Breast epithelium (tissue), 4 donors: Measurements from ENCODE around the gene FNDC3B. TPM values are rescaled to one million over a fixed set of nuclear protein-coding genes. Genes with fewer than 3 reads are reported as not detected.

Experiments
- DNase-seq, 2 donors: peaks; one replicate each; pipeline ENCODE4 v3.0.0-alpha.2; 2019; ENCODE audit warnings: low spot score in 2 of 2
- H3K27ac ChIP-seq, 2 donors: fragments of 200-600 bp; sonication (generic) in 1 of 2; one replicate each; pipeline ENCODE4 v1.5.1; 2016 to 2019; ENCODE audit warnings: mild to moderate bottlenecking in 1 of 2
- H3K27me3 ChIP-seq, 2 donors: fragments of 200-600 bp; sonication (generic) in 1 of 2; one replicate each; pipeline versions ENCODE4 v1.5.1 to v1.6.0; 2017 to 2019; ENCODE audit warnings: control low read depth in 1 of 2, mild to moderate bottlenecking in 1 of 2
- H3K36me3 ChIP-seq: fragments of 200-600 bp; one replicate; pipeline ENCODE4 v1.5.1; 2019
- H3K4me1 ChIP-seq, 2 donors: fragments of 200-600 bp; sonication (generic); one replicate each; pipeline ENCODE4 v1.5.1; 2016 to 2019; ENCODE audit warnings: control low read depth in 1 of 2
- H3K4me3 ChIP-seq, 3 donors: fragments of 200-600 bp; sonication (generic); 1 replicate in 2 of 3; 2 replicates in 1 of 3; pipeline ENCODE4 v1.5.1; 2016 to 2019; ENCODE audit warnings: mild to moderate bottlenecking in 3 of 3, moderate library complexity in 2 of 3
- H3K9me3 ChIP-seq, 2 donors: fragments of 200-600 bp; sonication (generic) in 1 of 2; one replicate each; pipeline ENCODE4 v1.5.1; 2016 to 2019; ENCODE audit warnings: control low read depth in 1 of 2
- POLR2A ChIP-seq: fragments of 450-650 bp; IDR thresholded peaks from one replicate; pipeline ENCODE4 v1.6.1; 2016; ENCODE audit warnings: antibody characterized with exemption, mild to moderate bottlenecking, moderate library complexity
- POLR2AphosphoS5 ChIP-seq, 3 donors: sonication (generic); formaldehyde crosslinking; IDR thresholded peaks; one replicate each; pipeline ENCODE4 v1.6.1; 2017; ENCODE audit warnings: antibody characterized with exemption in 3 of 3
- intact Hi-C: fragments of 100-400 bp; cut with DNase I; formaldehyde crosslinking; loops from one replicate; pipeline ENCODE4 v1.15.1; 2023; ENCODE audit warnings: low total_unique reads
- total RNA-seq, 3 donors: library from RNA; depleted of rRNA; stranded (reverse); fragments of >200 nt; gene quantifications; one replicate each; pipeline ENCODE4 v1.1.0, GENCODE V29; 2016
- TF ChIP-seq, protein P1 (sequence below), 3 donors: fragments of 450-650 bp; IDR thresholded peaks; one replicate each; pipeline ENCODE4 v1.5.1; 2016 to 2017; ENCODE audit warnings: antibody characterized with exemption in 3 of 3, mild to moderate bottlenecking in 3 of 3, moderate library complexity in 3 of 3

FNDC3B gene
- total RNA-seq, 3 donors from 2014 or later: 131 to 172 (median 149) TPM

DNA sequence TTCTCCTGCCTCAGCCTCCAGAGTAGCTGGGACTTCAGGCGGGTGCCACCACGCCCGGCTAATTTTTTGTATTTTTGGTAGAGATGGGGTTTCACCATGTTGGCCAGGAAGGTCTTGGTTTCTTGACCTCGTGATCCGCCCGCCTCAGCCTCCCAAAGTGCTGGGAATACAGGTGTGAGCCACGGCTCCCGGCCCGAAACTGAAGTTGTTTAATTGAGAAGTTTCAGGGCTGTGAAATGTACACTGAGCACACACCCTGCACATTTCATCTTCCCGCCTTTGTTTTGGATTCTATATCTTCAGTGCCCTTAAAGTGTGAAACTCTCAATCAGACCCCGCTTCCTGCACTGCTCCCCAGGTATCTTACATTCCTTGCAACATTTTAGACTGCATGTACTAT is 149.1 kb downstream of the FNDC3B start:
- H3K27me3 ChIP-seq: no peaks in the 10 kb centered on the region
- H3K9me3 ChIP-seq: no peaks in the 10 kb centered on the region
- no peak overlapping the region for H3K27ac ChIP-seq
- no peak for TF ChIP-seq POLR2A
- TF ChIP-seq, protein P1, sequence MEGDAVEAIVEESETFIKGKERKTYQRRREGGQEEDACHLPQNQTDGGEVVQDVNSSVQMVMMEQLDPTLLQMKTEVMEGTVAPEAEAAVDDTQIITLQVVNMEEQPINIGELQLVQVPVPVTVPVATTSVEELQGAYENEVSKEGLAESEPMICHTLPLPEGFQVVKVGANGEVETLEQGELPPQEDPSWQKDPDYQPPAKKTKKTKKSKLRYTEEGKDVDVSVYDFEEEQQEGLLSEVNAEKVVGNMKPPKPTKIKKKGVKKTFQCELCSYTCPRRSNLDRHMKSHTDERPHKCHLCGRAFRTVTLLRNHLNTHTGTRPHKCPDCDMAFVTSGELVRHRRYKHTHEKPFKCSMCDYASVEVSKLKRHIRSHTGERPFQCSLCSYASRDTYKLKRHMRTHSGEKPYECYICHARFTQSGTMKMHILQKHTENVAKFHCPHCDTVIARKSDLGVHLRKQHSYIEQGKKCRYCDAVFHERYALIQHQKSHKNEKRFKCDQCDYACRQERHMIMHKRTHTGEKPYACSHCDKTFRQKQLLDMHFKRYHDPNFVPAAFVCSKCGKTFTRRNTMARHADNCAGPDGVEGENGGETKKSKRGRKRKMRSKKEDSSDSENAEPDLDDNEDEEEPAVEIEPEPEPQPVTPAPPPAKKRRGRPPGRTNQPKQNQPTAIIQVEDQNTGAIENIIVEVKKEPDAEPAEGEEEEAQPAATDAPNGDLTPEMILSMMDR (IDR thresholded peaks at IDR 0.05): no peak
- TF ChIP-seq POLR2AphosphoS5 (IDR thresholded peaks at IDR 0.05): no peak
- H3K4me1 ChIP-seq: no peaks in the 10 kb centered on the region
- H3K36me3 ChIP-seq: no peaks in the 10 kb centered on the region
- no peak overlapping the region for H3K4me3 ChIP-seq
- no peak for DNase-seq
- intact Hi-C loops: no loop called here

- Histone ChIP-seq H3K4me3 (no peak overlapping the region), H3K36me3 (no peaks in the 10 kb centered on the region), H3K9me3 (no peaks in the 10 kb centered on the region), H3K27ac (no peak overlapping the region), H3K27me3 (no peaks in the 10 kb centered on the region), H3K4me1 (no peaks in the 10 kb centered on the region)
- no peak for TF ChIP-seq POLR2A
- TF ChIP-seq, protein P1 (IDR thresholded peaks at IDR 0.05): no peak
- TF ChIP-seq POLR2AphosphoS5 (IDR thresholded peaks at IDR 0.05): no peak
- no peak for DNase-seq
- intact Hi-C loops: no loop called here
Measured at GRCh38 chr3:172189213-172189612, 149.8 kb downstream of the FNDC3B start.

- Histone ChIP-seq H3K9me3 (no peaks in the 10 kb centered on the region), H3K27me3 (no peaks in the 10 kb centered on the region), H3K36me3 (no peaks in the 10 kb centered on the region), H3K4me1 (no peaks in the 10 kb centered on the region), H3K4me3 (no peak overlapping the region), H3K27ac (peak overlapping the region in 1 of 2 donors; percentile 52)
- DNase-seq: no peak
- TF ChIP-seq POLR2A (no peak), POLR2AphosphoS5 (IDR thresholded peaks at IDR 0.05) (no peak)
- TF ChIP-seq, protein P1 (IDR thresholded peaks at IDR 0.05): no peak
- intact Hi-C loops: no loop called here
Measured at GRCh38 chr3:172189987-172190603, 150.7 kb downstream of the FNDC3B start.

DNA sequence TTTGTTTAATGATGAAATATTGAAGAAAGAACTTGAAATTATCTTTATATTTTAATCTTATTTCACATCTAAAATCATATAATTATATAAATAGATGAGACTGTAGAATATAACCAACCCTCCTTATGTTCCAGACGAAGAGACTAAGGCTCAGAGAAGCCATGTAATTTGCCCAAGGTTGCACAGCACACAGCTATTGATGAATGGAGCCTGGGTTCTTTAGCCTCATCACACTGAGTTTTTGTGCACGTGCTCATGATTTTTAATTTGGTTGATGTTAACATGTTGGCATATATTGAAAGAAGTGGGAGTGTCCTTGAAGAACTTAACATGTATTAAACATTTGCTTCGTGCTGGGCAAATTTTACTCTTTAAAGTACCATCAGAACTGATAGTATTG is 151.6 kb downstream of the FNDC3B start:
- Histone ChIP-seq H3K27me3 (no peaks in the 10 kb centered on the region), H3K9me3 (no peaks in the 10 kb centered on the region), H3K4me3 (no peak overlapping the region), H3K27ac (no peak overlapping the region), H3K4me1 (no peaks in the 10 kb centered on the region), H3K36me3 (no peaks in the 10 kb centered on the region)
- intact Hi-C loops: no loop called here
- TF ChIP-seq POLR2AphosphoS5 (IDR thresholded peaks at IDR 0.05) (no peak), POLR2A (no peak)
- TF ChIP-seq, protein P1 (IDR thresholded peaks at IDR 0.05): no peak
- no peak for DNase-seq

- H3K4me3 ChIP-seq: no peak overlapping the region
- intact Hi-C loops: no loop called here
- TF ChIP-seq, protein P1 (IDR thresholded peaks at IDR 0.05): no peak
- no peak for TF ChIP-seq POLR2AphosphoS5 (IDR thresholded peaks at IDR 0.05)
- no peak for TF ChIP-seq POLR2A
- H3K27ac ChIP-seq: no peak overlapping the region
- H3K36me3 ChIP-seq: no peaks in the 10 kb centered on the region
- no peaks in the 10 kb centered on the region for H3K4me1 ChIP-seq
- DNase-seq: no peak
- no peaks in the 10 kb centered on the region for H3K9me3 ChIP-seq
- H3K27me3 ChIP-seq: no peaks in the 10 kb centered on the region
Measured at GRCh38 chr3:172191629-172192028, 152.3 kb downstream of the FNDC3B start.
